ENCODE measurements around the gene SHCBP1L. TPM values are rescaled to one million over a fixed set of nuclear protein-coding genes. Genes with fewer than 3 reads are reported as not detected.

SHCBP1L gene
- total RNA-seq, 1 experiment from 2014 or later, result not detected

- ATAC-seq (no peak), DNase-seq (ENCODE audit: low read depth, low spot score) (no peak)
- H3K4me3 ChIP-seq (ENCODE audit: low read depth in 2 of 2, low read length in 2 of 2), result no peak overlapping the region
- no peaks in the 10 kb centered on the region for H3K9me3 ChIP-seq (ENCODE audit: control insufficient read depth, insufficient read depth, low read depth, low read length)
- H3K36me3 ChIP-seq (ENCODE audit: control insufficient read depth, insufficient read depth, low read length), result peaks cover 92% of the 10 kb centered on the region
- no TSS peak for BruUV-seq (replicated peaks)
- in situ Hi-C loops (cut with HindIII; ENCODE audit: low pct_unique_long_range_greater_than_20kb, low sequenced_read_pairs), result no loop called here
- no peaks in the 10 kb centered on the region for H3K27me3 ChIP-seq (ENCODE audit: control insufficient read depth, insufficient read depth, low read length)
- intact Hi-C loops (cut with micrococcal nuclease; ENCODE audit: unreplicated experiment), result no loop called here
- ChIA-PET CTCF (no interaction called here), POLR2A (no interaction called here)
- TF ChIP-seq TCF7L2 (IDR thresholded peaks at IDR 0.05; ENCODE audit: low read depth, low read length) (no peak), POLR2AphosphoS5 (IDR thresholded peaks at IDR 0.05; ENCODE audit: low read depth, low read length) (no peak), SIN3A (IDR thresholded peaks at IDR 0.05; ENCODE audit: borderline replicate concordance, insufficient read depth, low read depth, low read length) (no peak), REST (IDR thresholded peaks at IDR 0.05; ENCODE audit: insufficient read depth in 1 of 2, low read depth in 2 of 2, low read length in 1 of 2) (no peak), CTCF (IDR thresholded peaks at IDR 0.05) (no peak)
- no peaks in the 10 kb centered on the region for H3K4me1 ChIP-seq (ENCODE audit: control insufficient read depth, insufficient read depth, low read length)
- H3K27ac ChIP-seq (ENCODE audit: low read length), result no peak overlapping the region
Observed at GRCh38 chr1:182855911-182856310, 97.1 kb downstream of the SHCBP1L start.

GRCh38 chr1:182851825-182852224 is 101.1 kb downstream of the SHCBP1L start:
- no TSS peak for BruUV-seq (replicated peaks)
- no peak for ATAC-seq

More at GRCh38 chr1:182851825-182852224, 101.1 kb downstream of the SHCBP1L start:
- H3K9me3 ChIP-seq (ENCODE audit: control insufficient read depth, insufficient read depth, low read depth, low read length), result no peaks in the 10 kb centered on the region
- DNase-seq (ENCODE audit: low read depth, low spot score), result no peak
- H3K4me3 ChIP-seq (ENCODE audit: low read depth in 2 of 2, low read length in 2 of 2), result no peak overlapping the region
- no peak for TF ChIP-seq CTCF (IDR thresholded peaks at IDR 0.05)
- TF ChIP-seq REST (IDR thresholded peaks at IDR 0.05; ENCODE audit: insufficient read depth in 1 of 2, low read depth in 2 of 2, low read length in 1 of 2), result no peak
- no peak for TF ChIP-seq TCF7L2 (IDR thresholded peaks at IDR 0.05; ENCODE audit: low read depth, low read length)
- TF ChIP-seq SIN3A (IDR thresholded peaks at IDR 0.05; ENCODE audit: borderline replicate concordance, insufficient read depth, low read depth, low read length), result no peak
- TF ChIP-seq POLR2AphosphoS5 (IDR thresholded peaks at IDR 0.05; ENCODE audit: low read depth, low read length), result no peak
- ChIA-PET CTCF (no interaction called here), POLR2A (no interaction called here)
- in situ Hi-C loops (cut with HindIII; ENCODE audit: low pct_unique_long_range_greater_than_20kb, low sequenced_read_pairs) (no loop called here), intact Hi-C loops (cut with micrococcal nuclease; ENCODE audit: unreplicated experiment) (no loop called here)
- H3K27me3 ChIP-seq (ENCODE audit: control insufficient read depth, insufficient read depth, low read length), result no peaks in the 10 kb centered on the region
- no peak overlapping the region for H3K27ac ChIP-seq (ENCODE audit: low read length)
- peaks cover 88% of the 10 kb centered on the region for H3K36me3 ChIP-seq (ENCODE audit: control insufficient read depth, insufficient read depth, low read length)
- H3K4me1 ChIP-seq (ENCODE audit: control insufficient read depth, insufficient read depth, low read length), result no peaks in the 10 kb centered on the region
